ENCODE data around the gene THRB. TPM values are rescaled to one million over a fixed set of nuclear protein-coding genes. Genes with fewer than 3 reads are reported as not detected.

Gene THRB
- polyA plus RNA-seq, 1 of the 3 experiments (the other 2 are of a cell fraction), result 0.02 TPM

DNA sequence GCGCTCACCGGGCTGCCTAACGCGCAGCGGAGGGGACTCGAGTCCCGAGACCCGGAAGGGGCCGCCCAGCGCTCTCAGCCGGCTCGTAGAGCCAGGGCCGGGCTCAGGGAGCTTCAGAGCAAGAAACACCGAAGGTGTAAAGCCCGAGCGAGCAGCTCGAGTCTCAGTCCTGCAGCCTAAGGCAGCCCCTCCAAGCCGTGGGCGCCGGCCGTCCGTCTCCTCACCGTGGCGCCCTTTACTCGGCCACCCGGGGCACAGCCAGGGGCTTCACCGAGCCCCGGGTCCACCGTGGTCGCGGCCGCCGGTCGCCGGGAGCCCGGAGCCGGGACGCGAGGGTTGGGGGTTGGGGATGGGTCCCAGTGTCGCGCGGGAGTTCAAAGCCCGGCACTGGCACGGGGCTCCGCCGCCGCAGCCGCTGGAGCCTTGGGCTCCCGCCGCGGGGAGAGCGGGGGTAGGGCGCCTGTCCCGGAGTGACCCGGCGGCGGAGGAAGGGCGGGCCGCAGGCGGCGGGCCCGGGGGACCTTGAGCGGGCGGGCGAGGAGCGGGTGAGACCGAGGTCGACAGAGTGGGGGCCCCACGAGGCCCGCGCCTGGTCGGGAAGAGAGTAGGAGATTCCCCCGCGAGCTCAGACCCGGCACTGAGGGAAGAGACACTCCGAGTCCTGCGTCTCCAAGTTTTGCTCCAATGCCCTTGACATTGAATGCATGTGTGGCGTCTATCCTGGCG is 26.9 kb upstream of the THRB start:
- peak; percentile 81 for DNase-seq
- Histone ChIP-seq H3K4me3 (ENCODE audit: low read depth in 2 of 2, low read length in 1 of 2) (peak overlapping the region; percentile 60), H3K79me2 (ENCODE audit: insufficient read depth) (no peaks in the 10 kb centered on the region), H4K20me1 (ENCODE audit: insufficient read depth) (no peaks in the 10 kb centered on the region), H3K36me3 (replicated peaks in 1 of 2; ENCODE audit: control insufficient read depth in 1 of 2, insufficient read depth in 2 of 2, low read length in 1 of 2) (no peaks in the 10 kb centered on the region), H3K9ac (peak overlapping the region; percentile 54; the same call in 1 of the 2 replicates), H3K9me2 (no peaks in the 10 kb centered on the region), H3K27me3 (ENCODE audit: insufficient read depth) (peaks cover 10% of the 10 kb centered on the region; the same call in 1 of the 2 replicates), H2AFZ (ENCODE audit: low read depth) (peak overlapping the region; percentile 92), H3K9me3 (no peaks in the 10 kb centered on the region), H3K27ac (ENCODE audit: low read depth in 2 of 2, low read length in 1 of 2) (no peak overlapping the region), H3K4me2 (peak overlapping the region; percentile 88), H3F3A (replicated peaks; ENCODE audit: insufficient read depth) (no peaks in the 10 kb centered on the region), H3K4me1 (ENCODE audit: control insufficient read depth in 1 of 2, insufficient read depth in 2 of 2, low read depth in 1 of 2, low read length in 1 of 2) (peaks cover 0 to 7% of the 10 kb centered on the region in 2 experiments; a peak in 2 of 4 replicates)
- 6% methylated on average over 12 of the region's 79 CpGs for WGBS (ENCODE audit: low lambda C conversion rate)
- CTCF ChIA-PET, result interaction anchor here (1.1 to 1.9 kb wide), 4 partner anchors 20 to 162 kb away, joined by 3 to 6 read pairs (median 4); no protein-coding TSS in a partner anchor
- POLR2A ChIA-PET, result no interaction called here
- TF ChIP-seq CHD2 (IDR thresholded peaks at IDR 0.05; ENCODE audit: low read length, partially characterized antibody) (no peak), ELF1 (IDR thresholded peaks at IDR 0.05) (peak; percentile 52; the same call in 1 of the 2 replicates), RFX5 (IDR thresholded peaks at IDR 0.05; ENCODE audit: low read length) (no peak), RXRA (IDR thresholded peaks at IDR 0.05; ENCODE audit: borderline replicate concordance, low read depth) (peak; percentile 73; the same call in 1 of the 2 replicates), MEF2A (IDR thresholded peaks at IDR 0.05; ENCODE audit: borderline replicate concordance, low read depth) (no peak), RAD21 (IDR thresholded peaks at IDR 0.05; ENCODE audit: low read length) (no peak)
- TF ChIP-seq, protein P1, sequence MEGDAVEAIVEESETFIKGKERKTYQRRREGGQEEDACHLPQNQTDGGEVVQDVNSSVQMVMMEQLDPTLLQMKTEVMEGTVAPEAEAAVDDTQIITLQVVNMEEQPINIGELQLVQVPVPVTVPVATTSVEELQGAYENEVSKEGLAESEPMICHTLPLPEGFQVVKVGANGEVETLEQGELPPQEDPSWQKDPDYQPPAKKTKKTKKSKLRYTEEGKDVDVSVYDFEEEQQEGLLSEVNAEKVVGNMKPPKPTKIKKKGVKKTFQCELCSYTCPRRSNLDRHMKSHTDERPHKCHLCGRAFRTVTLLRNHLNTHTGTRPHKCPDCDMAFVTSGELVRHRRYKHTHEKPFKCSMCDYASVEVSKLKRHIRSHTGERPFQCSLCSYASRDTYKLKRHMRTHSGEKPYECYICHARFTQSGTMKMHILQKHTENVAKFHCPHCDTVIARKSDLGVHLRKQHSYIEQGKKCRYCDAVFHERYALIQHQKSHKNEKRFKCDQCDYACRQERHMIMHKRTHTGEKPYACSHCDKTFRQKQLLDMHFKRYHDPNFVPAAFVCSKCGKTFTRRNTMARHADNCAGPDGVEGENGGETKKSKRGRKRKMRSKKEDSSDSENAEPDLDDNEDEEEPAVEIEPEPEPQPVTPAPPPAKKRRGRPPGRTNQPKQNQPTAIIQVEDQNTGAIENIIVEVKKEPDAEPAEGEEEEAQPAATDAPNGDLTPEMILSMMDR (IDR thresholded peaks at IDR 0.05), result peak; percentile 13
- TF ChIP-seq, protein P2, sequence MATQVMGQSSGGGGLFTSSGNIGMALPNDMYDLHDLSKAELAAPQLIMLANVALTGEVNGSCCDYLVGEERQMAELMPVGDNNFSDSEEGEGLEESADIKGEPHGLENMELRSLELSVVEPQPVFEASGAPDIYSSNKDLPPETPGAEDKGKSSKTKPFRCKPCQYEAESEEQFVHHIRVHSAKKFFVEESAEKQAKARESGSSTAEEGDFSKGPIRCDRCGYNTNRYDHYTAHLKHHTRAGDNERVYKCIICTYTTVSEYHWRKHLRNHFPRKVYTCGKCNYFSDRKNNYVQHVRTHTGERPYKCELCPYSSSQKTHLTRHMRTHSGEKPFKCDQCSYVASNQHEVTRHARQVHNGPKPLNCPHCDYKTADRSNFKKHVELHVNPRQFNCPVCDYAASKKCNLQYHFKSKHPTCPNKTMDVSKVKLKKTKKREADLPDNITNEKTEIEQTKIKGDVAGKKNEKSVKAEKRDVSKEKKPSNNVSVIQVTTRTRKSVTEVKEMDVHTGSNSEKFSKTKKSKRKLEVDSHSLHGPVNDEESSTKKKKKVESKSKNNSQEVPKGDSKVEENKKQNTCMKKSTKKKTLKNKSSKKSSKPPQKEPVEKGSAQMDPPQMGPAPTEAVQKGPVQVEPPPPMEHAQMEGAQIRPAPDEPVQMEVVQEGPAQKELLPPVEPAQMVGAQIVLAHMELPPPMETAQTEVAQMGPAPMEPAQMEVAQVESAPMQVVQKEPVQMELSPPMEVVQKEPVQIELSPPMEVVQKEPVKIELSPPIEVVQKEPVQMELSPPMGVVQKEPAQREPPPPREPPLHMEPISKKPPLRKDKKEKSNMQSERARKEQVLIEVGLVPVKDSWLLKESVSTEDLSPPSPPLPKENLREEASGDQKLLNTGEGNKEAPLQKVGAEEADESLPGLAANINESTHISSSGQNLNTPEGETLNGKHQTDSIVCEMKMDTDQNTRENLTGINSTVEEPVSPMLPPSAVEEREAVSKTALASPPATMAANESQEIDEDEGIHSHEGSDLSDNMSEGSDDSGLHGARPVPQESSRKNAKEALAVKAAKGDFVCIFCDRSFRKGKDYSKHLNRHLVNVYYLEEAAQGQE (IDR thresholded peaks at IDR 0.05; ENCODE audit: low read depth, low read length), result 0 out of 2 replicates have a peak, but pooled peaks have one; percentile 11

DNA sequence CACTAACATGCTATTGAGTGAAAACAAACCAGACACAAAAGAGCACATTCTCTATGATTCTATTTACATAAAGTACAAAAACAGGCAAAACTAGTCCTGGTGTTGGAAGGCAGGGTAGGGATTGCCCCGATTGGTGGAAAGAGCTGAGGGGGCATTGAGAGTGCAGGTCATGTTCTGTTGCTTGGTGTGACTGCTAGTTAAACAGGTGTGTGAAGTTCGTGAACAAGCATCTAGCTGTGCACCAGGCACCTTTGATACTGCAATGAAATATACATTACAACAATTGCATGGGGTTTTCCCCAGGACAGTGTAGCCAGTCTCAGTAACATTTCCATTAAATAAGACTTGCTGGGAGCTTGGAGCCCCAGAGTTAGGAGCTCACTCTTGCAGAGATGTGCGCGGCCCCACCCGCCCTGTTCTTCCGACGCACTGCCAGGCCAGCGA is 26.3 kb upstream of the THRB start:
- DNase-seq, result no peak
- Histone ChIP-seq H3K9me3 (no peaks in the 10 kb centered on the region), H3K4me1 (ENCODE audit: control insufficient read depth in 1 of 2, insufficient read depth in 2 of 2, low read depth in 1 of 2, low read length in 1 of 2) (peaks cover 0 to 7% of the 10 kb centered on the region in 2 experiments; a peak in 1 of 4 replicates), H3K27me3 (ENCODE audit: insufficient read depth) (peaks cover 10% of the 10 kb centered on the region; the same call in 1 of the 2 replicates), H3K4me2 (peak overlapping the region; percentile 88), H2AFZ (ENCODE audit: low read depth) (peak overlapping the region; percentile 92), H3K9ac (peak overlapping the region; percentile 54; the same call in 1 of the 2 replicates), H3K79me2 (ENCODE audit: insufficient read depth) (no peaks in the 10 kb centered on the region), H3K36me3 (replicated peaks in 1 of 2; ENCODE audit: control insufficient read depth in 1 of 2, insufficient read depth in 2 of 2, low read length in 1 of 2) (no peaks in the 10 kb centered on the region), H4K20me1 (ENCODE audit: insufficient read depth) (no peaks in the 10 kb centered on the region), H3K27ac (ENCODE audit: low read depth in 2 of 2, low read length in 1 of 2) (no peak overlapping the region), H3F3A (replicated peaks; ENCODE audit: insufficient read depth) (no peaks in the 10 kb centered on the region), H3K4me3 (ENCODE audit: low read depth in 2 of 2, low read length in 1 of 2) (peak overlapping the region; percentile 60), H3K9me2 (no peaks in the 10 kb centered on the region)
- TF ChIP-seq MEF2A (IDR thresholded peaks at IDR 0.05; ENCODE audit: borderline replicate concordance, low read depth), result no peak
- TF ChIP-seq SMC3 (IDR thresholded peaks at IDR 0.05; ENCODE audit: low read depth, low read length), result no peak
- no peak for TF ChIP-seq TCF12 (IDR thresholded peaks at IDR 0.05)
- no peak for TF ChIP-seq JUND (IDR thresholded peaks at IDR 0.05)
- TF ChIP-seq EP300 (IDR thresholded peaks at IDR 0.05; ENCODE audit: borderline replicate concordance in 1 of 2, low read depth in 1 of 2, low read length in 1 of 2), result no peak
- no peak for TF ChIP-seq RCOR1 (IDR thresholded peaks at IDR 0.05; ENCODE audit: low read length)
- TF ChIP-seq, protein P3, sequence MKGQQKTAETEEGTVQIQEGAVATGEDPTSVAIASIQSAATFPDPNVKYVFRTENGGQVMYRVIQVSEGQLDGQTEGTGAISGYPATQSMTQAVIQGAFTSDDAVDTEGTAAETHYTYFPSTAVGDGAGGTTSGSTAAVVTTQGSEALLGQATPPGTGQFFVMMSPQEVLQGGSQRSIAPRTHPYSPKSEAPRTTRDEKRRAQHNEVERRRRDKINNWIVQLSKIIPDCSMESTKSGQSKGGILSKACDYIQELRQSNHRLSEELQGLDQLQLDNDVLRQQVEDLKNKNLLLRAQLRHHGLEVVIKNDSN (IDR thresholded peaks at IDR 0.05; ENCODE audit: borderline replicate concordance, low read depth), result no peak
- TF ChIP-seq, protein P4, sequence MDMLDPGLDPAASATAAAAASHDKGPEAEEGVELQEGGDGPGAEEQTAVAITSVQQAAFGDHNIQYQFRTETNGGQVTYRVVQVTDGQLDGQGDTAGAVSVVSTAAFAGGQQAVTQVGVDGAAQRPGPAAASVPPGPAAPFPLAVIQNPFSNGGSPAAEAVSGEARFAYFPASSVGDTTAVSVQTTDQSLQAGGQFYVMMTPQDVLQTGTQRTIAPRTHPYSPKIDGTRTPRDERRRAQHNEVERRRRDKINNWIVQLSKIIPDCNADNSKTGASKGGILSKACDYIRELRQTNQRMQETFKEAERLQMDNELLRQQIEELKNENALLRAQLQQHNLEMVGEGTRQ (IDR thresholded peaks at IDR 0.05; ENCODE audit: borderline replicate concordance, low read depth, low read length), result no peak
- no peak for TF ChIP-seq MXI1 (IDR thresholded peaks at IDR 0.05; ENCODE audit: low read depth, low read length)
- no peak for TF ChIP-seq YY1 (IDR thresholded peaks at IDR 0.05; ENCODE audit: low read depth)
- ChIA-PET POLR2A (no interaction called here), CTCF (interaction anchor here (0.5 to 1.2 kb wide), 5 partner anchors 20 to 243 kb away, joined by 3 to 4 read pairs (median 3); no protein-coding TSS in a partner anchor)
- 73% methylated on average over 2 of the region's 8 CpGs for WGBS (ENCODE audit: low lambda C conversion rate)
